Measurements from ENCODE around the gene WNT8B.

WNT8B gene

GRCh38 chr10:100462709-100463108 is at the start of gene WNT8B:
Gene WNT8B (plus strand): TSS chr10:100463009. CDS start chr10:100463169, 160 bp downstream.
- DNase-seq: no peak

GRCh38 chr10:100413173-100413572 is 49.6 kb upstream of the WNT8B start:
- DNase-seq: no peak

- DNase-seq: no peak
These were observed 42.8 kb upstream of the WNT8B start for GRCh38 chr10:100419911-100420449.

- no peak for DNase-seq
These were observed 35.4 kb upstream of the WNT8B start for GRCh38 chr10:100427374-100427773.

- DNase-seq: peak; percentile 80 to 96 (median 92)
These were observed 29.3 kb upstream of the WNT8B start for GRCh38 chr10:100433253-100434240.

- no peak for DNase-seq
These were observed 26.6 kb upstream of the WNT8B start for GRCh38 chr10:100436255-100436654.

GRCh38 chr10:100438674-100439315 is 24.0 kb upstream of the WNT8B start:
- DNase-seq: no peak

GRCh38 chr10:100442548-100442947 is 20.3 kb upstream of the WNT8B start:
- DNase-seq: no peak

GRCh38 chr10:100446130-100446761 is 16.6 kb upstream of the WNT8B start:
- DNase-seq: no peak

- no peak for DNase-seq
These were observed 15.1 kb upstream of the WNT8B start for GRCh38 chr10:100447663-100448062.

- no peak for DNase-seq
These were observed 13.9 kb upstream of the WNT8B start for GRCh38 chr10:100448951-100449350.

GRCh38 chr10:100468322-100468721 is 5.5 kb downstream of the WNT8B start:
- no peak for DNase-seq

- no peak for DNase-seq
These were observed 6.2 kb downstream of the WNT8B start for GRCh38 chr10:100468978-100469377.

- no peak for DNase-seq
These were observed 6.9 kb downstream of the WNT8B start for GRCh38 chr10:100469756-100470155.

- no peak for DNase-seq
These were observed 7.6 kb downstream of the WNT8B start for GRCh38 chr10:100470367-100470766.

- DNase-seq: no peak
These were observed 15.2 kb downstream of the WNT8B start for GRCh38 chr10:100477970-100478369.

GRCh38 chr10:100479037-100479436 is 16.2 kb downstream of the WNT8B start:
- no peak for DNase-seq

GRCh38 chr10:100480002-100480401 is 17.2 kb downstream of the WNT8B start:
- no peak for DNase-seq

- peak; percentile 83 to 96 (median 90) for DNase-seq
These were observed 18.8 kb downstream of the WNT8B start for GRCh38 chr10:100481462-100482081.

GRCh38 chr10:100482181-100482833 is 19.5 kb downstream of the WNT8B start:
- DNase-seq: peak; percentile 19 to 84 (median 60)

- DNase-seq: no peak
These were observed 20.0 kb downstream of the WNT8B start for GRCh38 chr10:100482834-100483185.

Measured in stimulated activated naive CD4-positive, alpha-beta T cell (primary cell).